Left ventricle myocardium superior (tissue), 1 donor: ENCODE data around the gene COL16A1. TPM values are rescaled to one million over a fixed set of nuclear protein-coding genes. Genes with fewer than 3 reads are reported as not detected.

ENCODE experiments used
- ATAC-seq: fragments of 200-7000 bp; cut with Tn5 transposase; one replicate; pipeline ENCODE4 v1.9.1; 2020; ENCODE audit warnings: mild to moderate bottlenecking, moderate library complexity
- DNase-seq: peaks from one replicate; pipeline ENCODE4 v3.0.0-alpha.2; 2020
- intact Hi-C: fragments of 100-400 bp; cut with micrococcal nuclease; formaldehyde crosslinking; loops from one replicate; pipeline ENCODE4 v1.11.0; 2022
- total RNA-seq: library from RNA; stranded (reverse); fragmentation: NEBNext Ultra II Directional; extraction: Animal tissue kit (Norgen Biotek cat#: 25700); gene quantifications from one replicate; pipeline ENCODE4 v1.2.1, GENCODE V29; 2021
- donor health status: DM: no; HTN: yes; CAD: no; lungs with severe emphysema.

COL16A1 gene
- total RNA-seq, 1 donor from 2014 or later: 16.1 TPM

GRCh38 chr1:31693231-31693630, 10.6 kb downstream of the COL16A1 start:
- DNase-seq (no peak), ATAC-seq (no peak)
- intact Hi-C loops: no loop called here

DNA sequence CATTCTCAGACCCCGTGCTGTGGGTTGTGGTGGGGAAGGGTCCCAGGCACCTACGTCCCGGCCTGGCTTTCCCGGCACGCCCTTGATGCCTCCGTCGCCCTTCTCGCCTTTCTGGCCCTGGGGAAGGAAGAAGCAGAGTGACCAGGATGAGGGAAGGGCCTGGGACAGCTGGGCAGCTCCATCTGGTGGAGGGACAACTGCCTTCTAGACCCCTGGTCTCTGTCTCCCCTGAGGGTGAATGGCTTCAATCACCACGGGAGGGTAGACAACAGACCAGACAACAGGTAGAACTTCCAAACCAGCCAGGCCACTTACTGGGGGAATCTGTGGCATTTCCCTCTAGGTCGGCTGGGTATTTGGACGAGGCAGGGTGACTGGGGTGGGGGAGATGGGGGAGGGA, 11.9 kb downstream of the COL16A1 start:
- DNase-seq: no peak
- intact Hi-C loops: no loop called here

DNA sequence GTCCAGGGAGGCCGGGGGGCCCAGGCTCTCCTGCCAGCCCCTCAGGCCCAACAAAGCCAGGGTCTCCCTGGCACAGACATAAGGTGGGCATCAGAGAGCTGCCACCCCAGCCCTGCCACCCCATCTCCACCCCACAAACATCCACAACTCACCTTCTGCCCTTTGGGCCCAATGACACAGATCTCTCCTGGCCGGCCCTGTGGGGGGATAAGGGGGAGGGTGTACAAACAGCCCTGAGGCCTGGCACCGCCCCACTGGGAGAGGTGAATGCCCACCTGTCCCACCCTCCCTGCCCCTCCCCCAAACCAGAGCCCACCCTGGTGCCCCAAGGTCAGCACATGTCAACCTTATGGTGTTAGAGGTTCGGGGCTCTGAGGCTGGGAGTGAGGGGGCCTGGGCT, 12.4 kb downstream of the COL16A1 start:
- intact Hi-C loops: no loop called here
- DNase-seq (no peak), ATAC-seq (no peak)

More for the DNA sequence above, 11.9 kb downstream of the COL16A1 start:
- ATAC-seq: no peak

DNA sequence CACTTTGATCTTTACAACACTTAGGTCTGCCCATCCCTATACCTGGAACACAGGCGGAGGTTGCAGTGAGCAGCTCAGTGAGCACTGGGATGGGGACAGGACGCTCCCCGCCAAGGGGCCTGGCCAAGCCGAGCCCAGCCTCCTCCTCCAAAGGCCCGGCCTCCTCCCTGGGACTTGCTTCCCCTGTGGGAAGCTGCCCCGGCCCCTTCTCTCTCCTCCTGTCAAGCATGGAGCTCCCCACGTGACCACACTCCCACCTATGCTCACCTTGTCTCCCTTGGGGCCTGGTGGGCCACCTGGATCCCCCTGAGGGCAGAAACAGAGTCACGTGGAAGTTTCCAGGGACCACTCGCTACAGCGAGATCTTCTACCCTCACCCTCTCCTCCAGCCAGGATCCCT, 12.9 kb downstream of the COL16A1 start:
- no peak for DNase-seq
- intact Hi-C loops: no loop called here
- no peak for ATAC-seq

DNA sequence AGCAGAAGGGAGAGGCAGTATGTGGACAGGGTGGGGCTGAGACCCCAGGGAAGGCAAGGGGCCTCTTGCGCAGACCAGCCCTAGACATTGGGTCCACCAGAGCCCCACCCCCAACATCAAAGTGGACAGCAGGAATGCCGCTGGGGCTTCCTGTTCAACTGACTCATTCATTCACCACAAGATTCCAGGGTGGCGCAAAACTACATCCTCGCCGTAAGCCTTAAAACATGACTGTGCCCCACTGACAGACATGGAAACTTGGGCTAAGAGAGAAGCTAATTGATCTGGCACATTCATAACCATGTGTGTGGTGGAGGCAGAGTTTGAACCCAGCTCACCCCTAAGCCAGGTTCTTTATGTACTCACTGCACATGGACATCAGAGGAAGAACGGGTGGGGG, 14.0 kb downstream of the COL16A1 start:
- ATAC-seq: no peak
- no peak for DNase-seq
- intact Hi-C loops: no loop called here

- ATAC-seq (no peak), DNase-seq (no peak)
- intact Hi-C loops: no loop called here
These were observed 14.4 kb downstream of the COL16A1 start for GRCh38 chr1:31689379-31689778.

- DNase-seq (no peak), ATAC-seq (no peak)
- intact Hi-C loops: no loop called here
These were observed 15.4 kb downstream of the COL16A1 start for GRCh38 chr1:31688233-31688918.

GRCh38 chr1:31687601-31688000, 16.2 kb downstream of the COL16A1 start:
- intact Hi-C loops: no loop called here
- DNase-seq (no peak), ATAC-seq (no peak)

- DNase-seq (no peak), ATAC-seq (no peak)
- intact Hi-C loops: no loop called here
These were observed 18.0 kb downstream of the COL16A1 start for GRCh38 chr1:31685795-31686194.

DNA sequence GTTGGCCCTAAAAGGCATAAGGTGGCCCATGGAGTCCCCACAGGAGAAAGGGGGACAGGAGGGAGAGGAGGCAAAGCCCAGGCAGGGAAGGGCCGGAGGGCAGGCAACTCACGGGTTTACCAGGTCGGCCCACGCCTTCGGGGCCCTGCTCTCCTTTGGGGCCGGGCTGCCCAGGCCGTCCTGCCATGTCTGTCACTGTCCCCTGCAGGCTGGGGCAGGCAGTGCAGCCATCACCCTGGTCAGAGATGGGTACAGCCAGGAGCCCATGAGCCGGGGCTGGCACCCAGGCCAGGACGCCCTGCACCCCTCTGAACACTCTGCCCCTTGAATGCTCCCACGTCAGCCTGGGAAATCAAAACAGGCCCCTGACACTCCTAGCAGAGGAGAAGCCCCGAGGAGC, 19.8 kb downstream of the COL16A1 start:
- ATAC-seq (peak; percentile 56), DNase-seq (no peak)
- intact Hi-C loops: no loop called here

GRCh38 chr1:31681415-31681814, 22.4 kb downstream of the COL16A1 start:
- ATAC-seq (no peak), DNase-seq (no peak)
- intact Hi-C loops: no loop called here

- intact Hi-C loops: no loop called here
- DNase-seq (no peak), ATAC-seq (no peak)
These were observed 24.1 kb downstream of the COL16A1 start for GRCh38 chr1:31679676-31680230.

DNA sequence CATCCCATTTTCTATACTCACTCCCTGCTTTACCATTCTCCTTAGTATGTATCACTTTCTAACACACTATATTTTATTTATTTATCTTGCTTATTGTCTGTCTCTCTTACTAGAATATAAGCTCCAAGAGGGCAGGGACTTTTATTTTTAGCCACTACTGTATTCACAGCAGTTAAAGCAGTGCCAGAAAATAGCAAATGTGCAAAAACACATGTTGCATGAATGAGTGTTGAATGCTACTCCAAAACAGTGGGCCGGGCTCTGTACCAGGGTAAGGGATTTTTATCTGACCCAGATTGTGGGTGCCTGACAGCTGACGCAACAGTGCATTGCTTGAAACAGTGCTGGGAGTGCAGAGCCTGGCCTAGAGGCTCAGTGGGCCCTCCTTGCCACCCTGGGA, 24.7 kb downstream of the COL16A1 start:
- intact Hi-C loops: no loop called here
- ATAC-seq (no peak), DNase-seq (no peak)

GRCh38 chr1:31678681-31679080, 25.1 kb downstream of the COL16A1 start:
- intact Hi-C loops: no loop called here
- DNase-seq (no peak), ATAC-seq (no peak)

GRCh38 chr1:31677949-31678348, 25.9 kb downstream of the COL16A1 start:
- DNase-seq: no peak
- intact Hi-C loops: no loop called here
- no peak for ATAC-seq

DNA sequence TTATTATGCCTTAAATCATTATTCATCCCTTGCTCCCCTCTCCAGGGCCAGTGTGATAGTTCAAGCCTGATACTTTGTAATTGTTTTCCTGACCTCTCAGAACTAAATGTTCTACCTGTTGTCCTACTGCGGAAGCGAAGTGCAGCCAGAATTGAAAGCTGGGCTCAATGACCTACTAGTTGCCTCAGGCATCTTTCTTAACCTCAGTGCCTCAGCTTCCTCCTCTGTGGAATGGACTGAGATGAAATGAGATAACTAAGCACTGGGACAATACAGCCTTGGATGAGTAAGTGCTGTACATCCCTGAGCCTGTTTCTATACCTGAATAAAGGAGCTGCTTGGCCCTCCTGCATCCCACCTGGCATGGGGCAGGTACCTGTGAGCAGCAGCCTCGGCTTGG, 26.4 kb downstream of the COL16A1 start:
- intact Hi-C loops: no loop called here
- DNase-seq (no peak), ATAC-seq (no peak)

GRCh38 chr1:31675756-31676155, 28.1 kb downstream of the COL16A1 start:
- intact Hi-C loops: no loop called here
- no peak for ATAC-seq
- no peak for DNase-seq

GRCh38 chr1:31675161-31675560, 28.7 kb downstream of the COL16A1 start:
- peak; percentile 73 for ATAC-seq
- intact Hi-C loops: no loop called here
- peak; percentile 44 for DNase-seq

- ATAC-seq (no peak), DNase-seq (no peak)
- intact Hi-C loops: loop anchor here (5.0 kb wide), 1 partner anchor 38 kb away; no protein-coding TSS in a partner anchor
These were observed 29.2 kb downstream of the COL16A1 start for GRCh38 chr1:31674626-31675025.

DNA sequence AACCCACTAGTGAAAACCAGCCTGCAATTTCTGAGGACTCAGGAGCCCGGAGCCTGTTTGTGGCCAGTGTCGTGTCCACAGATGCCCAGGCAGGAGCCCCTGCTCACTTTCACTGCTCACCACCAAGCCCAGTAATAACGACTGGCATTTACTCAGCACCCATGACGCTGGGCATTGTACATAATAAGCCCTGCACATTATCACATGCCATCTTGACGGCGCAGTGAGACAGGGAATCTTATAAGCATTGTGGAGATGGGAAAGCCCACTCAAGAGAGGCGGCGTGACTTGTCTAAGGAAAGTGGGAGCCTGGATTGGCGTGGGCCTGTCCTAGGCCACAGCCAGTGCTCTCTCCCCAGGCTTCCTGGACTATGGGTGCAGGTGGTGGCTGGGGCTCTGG, 30.4 kb downstream of the COL16A1 start:
- intact Hi-C loops: loop anchor here (5.0 kb wide), 1 partner anchor 39 kb away; no protein-coding TSS in a partner anchor
- DNase-seq (no peak), ATAC-seq (no peak)

DNA sequence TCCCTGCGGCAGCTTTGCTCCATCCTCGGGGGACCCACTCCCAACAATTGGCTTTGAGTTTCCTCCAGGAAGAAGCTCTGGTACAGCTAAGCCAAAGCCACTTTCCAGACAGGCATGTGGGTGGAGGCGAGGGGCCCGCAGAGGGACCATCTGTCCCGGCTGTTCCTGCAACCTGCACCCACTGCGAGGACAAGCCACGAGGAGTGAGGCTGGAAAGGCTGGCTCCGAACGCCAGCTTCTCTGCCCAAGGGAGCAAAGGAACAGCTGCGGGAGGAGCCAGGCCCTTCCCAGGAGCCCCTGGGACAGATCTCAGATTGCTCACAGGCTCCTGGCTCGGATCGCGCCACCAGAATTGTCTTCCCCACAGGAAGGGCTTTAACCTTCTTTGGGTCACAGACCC, 30.8 kb downstream of the COL16A1 start:
- intact Hi-C loops: loop anchor here (5.0 kb wide), 1 partner anchor 39 kb away; no protein-coding TSS in a partner anchor
- ATAC-seq (peak; percentile 20), DNase-seq (peak; percentile 67)
